ENCODE data around the gene DDX54. TPM values are rescaled to one million over a fixed set of nuclear protein-coding genes. Genes with fewer than 3 reads are reported as not detected.

DDX54 gene
- total RNA-seq, 4 donors from 2014 or later = 36.0 to 66.5 (median 59.0) TPM

DNA sequence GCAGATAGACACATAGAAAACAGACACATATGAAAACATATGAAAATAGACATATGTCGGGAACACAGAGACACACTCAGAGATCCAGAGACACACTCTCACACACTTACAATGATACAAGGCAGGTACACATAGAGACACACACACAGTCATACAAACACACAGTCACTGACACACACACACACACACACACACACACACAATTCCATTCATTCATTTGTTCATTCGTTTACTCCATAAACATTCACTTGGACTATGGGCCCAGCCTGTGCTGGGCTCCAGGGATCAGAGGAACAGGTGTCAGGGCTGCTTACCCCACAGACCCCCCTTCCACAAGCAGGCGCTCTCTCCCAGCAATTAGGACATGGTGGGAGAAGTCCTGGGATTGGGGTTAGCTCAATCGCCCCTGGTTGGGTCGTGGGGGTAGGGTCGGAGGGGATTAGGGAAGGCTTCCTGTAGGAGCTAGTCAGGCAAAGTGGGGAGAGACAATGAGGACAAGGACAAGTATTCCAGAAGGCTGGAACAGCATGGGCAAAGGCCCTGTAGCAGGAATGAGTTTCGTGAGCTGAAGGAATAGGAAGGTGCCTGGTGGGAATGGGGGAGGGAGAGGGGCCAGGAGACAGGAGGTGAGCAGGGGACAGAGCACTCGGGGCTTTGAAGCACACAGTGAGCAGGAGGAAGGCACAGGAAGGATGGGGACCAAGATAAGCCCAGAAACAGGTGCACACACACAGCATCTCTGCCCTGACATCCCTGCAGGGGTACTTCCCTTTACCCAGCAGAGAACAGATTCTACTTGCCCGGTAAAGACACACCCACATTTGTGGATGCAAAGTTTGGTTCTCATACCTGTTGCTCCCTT is 56.2 kb downstream of the DDX54 start:
- intact Hi-C loops (cut with DNase I; ENCODE audit: low total_unique reads) = no loop called here
- no peaks in the 10 kb centered on the region for H3K36me3 ChIP-seq

DNA sequence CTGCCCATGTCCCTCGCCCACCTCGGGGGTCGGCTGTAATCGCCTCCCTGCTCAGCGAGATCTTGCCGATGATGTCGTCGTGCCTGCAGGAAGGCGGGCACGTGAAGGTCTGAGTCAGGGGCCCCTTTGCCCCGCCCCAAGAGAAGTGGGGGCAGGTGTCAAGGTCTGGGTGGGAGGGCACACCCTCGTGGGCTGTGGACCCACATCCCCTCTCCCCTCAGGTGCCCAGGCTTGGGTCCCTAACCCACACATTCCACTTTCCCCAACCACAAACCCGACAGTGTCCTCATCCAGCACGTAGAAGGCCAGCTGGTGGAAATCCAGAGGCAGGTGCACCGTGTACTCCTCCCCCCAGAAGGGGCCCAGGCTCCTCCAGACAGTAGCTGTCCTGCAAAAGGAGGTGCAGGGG is 57.5 kb downstream of the DDX54 start:
- H3K36me3 ChIP-seq = no peaks in the 10 kb centered on the region
- no peak overlapping the region for H3K4me3 ChIP-seq
- DNase-seq = no peak
- no peaks in the 10 kb centered on the region for H3K27me3 ChIP-seq
- TF ChIP-seq POLR2A (IDR thresholded peaks at IDR 0.05) = no peak
- TF ChIP-seq, protein P1, sequence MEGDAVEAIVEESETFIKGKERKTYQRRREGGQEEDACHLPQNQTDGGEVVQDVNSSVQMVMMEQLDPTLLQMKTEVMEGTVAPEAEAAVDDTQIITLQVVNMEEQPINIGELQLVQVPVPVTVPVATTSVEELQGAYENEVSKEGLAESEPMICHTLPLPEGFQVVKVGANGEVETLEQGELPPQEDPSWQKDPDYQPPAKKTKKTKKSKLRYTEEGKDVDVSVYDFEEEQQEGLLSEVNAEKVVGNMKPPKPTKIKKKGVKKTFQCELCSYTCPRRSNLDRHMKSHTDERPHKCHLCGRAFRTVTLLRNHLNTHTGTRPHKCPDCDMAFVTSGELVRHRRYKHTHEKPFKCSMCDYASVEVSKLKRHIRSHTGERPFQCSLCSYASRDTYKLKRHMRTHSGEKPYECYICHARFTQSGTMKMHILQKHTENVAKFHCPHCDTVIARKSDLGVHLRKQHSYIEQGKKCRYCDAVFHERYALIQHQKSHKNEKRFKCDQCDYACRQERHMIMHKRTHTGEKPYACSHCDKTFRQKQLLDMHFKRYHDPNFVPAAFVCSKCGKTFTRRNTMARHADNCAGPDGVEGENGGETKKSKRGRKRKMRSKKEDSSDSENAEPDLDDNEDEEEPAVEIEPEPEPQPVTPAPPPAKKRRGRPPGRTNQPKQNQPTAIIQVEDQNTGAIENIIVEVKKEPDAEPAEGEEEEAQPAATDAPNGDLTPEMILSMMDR (IDR thresholded peaks at IDR 0.05) = no peak
- no peaks in the 10 kb centered on the region for H3K9me3 ChIP-seq
- H3K4me1 ChIP-seq = no peaks in the 10 kb centered on the region
- intact Hi-C loops (cut with DNase I; ENCODE audit: low total_unique reads) = no loop called here
- no peak overlapping the region for H3K27ac ChIP-seq

More for the DNA sequence above, 56.2 kb downstream of the DDX54 start:
- Histone ChIP-seq H3K27me3 (no peaks in the 10 kb centered on the region), H3K4me3 (no peak overlapping the region), H3K27ac (no peak overlapping the region), H3K9me3 (no peaks in the 10 kb centered on the region), H3K4me1 (no peaks in the 10 kb centered on the region)
- TF ChIP-seq, protein P1 (IDR thresholded peaks at IDR 0.05) = no peak
- TF ChIP-seq POLR2A (IDR thresholded peaks at IDR 0.05) = no peak
- no peak for DNase-seq

DNA sequence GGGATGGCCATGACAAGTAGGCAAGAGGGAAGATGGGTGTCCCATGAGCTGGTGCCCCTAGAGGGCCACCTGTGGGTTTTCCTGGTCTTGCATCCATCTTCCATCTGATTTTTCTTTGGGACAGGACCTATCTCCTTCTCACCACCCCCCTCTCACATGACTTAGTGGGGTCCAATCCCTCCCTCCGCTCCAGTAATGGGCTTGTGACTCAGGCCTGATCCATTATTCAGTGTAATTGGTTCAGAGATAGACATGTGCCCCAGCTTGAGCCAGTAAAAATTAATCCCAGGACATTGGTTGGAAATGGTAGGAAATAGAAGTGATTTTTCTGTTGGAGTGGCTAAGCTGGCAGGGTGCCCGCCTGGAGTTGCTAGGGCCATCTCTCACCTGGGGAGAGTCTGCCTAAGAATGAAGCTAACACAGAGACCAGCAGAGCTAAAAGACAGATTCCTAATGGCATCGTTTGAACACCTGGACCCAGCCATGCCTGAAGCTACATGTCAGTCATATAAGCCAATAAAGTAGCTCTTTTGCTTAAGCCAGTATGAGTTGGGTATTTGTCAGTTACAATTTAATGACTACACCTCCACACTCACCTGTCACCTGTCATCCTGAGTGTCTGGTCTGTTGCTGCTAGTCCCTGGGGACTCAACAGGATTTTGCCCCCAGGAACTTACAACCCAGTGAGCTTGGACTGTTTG is 64.5 kb downstream of the DDX54 start:
- H3K27me3 ChIP-seq = no peaks in the 10 kb centered on the region
- H3K4me3 ChIP-seq = no peak overlapping the region
- intact Hi-C loops (cut with DNase I; ENCODE audit: low total_unique reads) = no loop called here
- DNase-seq = no peak
- TF ChIP-seq POLR2A (IDR thresholded peaks at IDR 0.05) = no peak
- TF ChIP-seq, protein P1 (IDR thresholded peaks at IDR 0.05) = no peak
- H3K36me3 ChIP-seq = no peaks in the 10 kb centered on the region
- no peaks in the 10 kb centered on the region for H3K9me3 ChIP-seq
- no peak overlapping the region for H3K27ac ChIP-seq
- H3K4me1 ChIP-seq = no peaks in the 10 kb centered on the region

DNA sequence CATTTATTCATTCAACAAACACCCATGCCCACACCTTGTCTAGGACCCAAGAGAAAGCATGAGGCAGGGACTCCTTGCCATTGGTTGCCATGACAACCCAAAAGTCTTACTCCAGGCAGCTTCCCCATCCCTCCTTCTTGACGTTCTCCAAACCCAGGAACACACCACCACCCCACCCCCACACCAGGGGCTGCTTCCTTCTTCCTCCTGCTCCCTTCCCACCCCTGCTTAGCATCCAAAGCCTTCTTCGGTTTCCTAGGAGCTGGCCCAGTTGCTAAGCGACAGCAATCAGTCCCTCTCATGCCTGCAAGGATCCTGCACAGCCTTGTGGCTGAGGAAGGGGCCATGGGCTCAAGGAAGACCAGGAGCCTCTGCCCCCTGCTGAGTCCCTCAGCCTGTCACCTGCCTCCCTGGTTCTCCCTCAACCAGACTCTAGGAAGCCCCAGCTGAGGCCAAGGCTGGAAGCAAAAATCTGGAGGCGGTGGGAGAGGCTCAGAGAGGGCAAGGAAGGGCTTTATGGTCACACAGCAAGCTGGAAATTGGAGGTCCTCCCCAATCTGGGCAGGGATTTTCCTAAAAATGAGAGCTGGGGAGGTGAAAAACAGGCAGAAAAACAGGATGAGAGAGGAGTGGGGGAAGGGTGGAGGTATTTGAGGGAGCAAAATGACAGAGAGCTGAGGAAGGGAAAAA is 65.2 kb downstream of the DDX54 start:
- Histone ChIP-seq H3K36me3 (no peaks in the 10 kb centered on the region), H3K9me3 (no peaks in the 10 kb centered on the region), H3K4me3 (no peak overlapping the region), H3K27me3 (no peaks in the 10 kb centered on the region), H3K4me1 (no peaks in the 10 kb centered on the region), H3K27ac (no peak overlapping the region)
- intact Hi-C loops (cut with DNase I; ENCODE audit: low total_unique reads) = no loop called here
- TF ChIP-seq POLR2A (IDR thresholded peaks at IDR 0.05) = no peak
- TF ChIP-seq, protein P1 (IDR thresholded peaks at IDR 0.05) = no peak
- DNase-seq = no peak
